GM21367 (cell line): ENCODE results near the gene SETBP1.

ENCODE experiments used
- ATAC-seq: cut with Tn5 transposase; IDR thresholded peaks from one replicate; pipeline ENCODE4 v1.9.1; 2021; ENCODE audit not compliant: unreplicated experiment

SETBP1 gene

GRCh38 chr18:45007531-45007930 is 326.8 kb downstream of the SETBP1 start:
- ATAC-seq: no peak

GRCh38 chr18:45008694-45009413 is 328.2 kb downstream of the SETBP1 start:
- ATAC-seq: no peak

GRCh38 chr18:45009756-45010155 is 329.1 kb downstream of the SETBP1 start:
- no peak for ATAC-seq

DNA sequence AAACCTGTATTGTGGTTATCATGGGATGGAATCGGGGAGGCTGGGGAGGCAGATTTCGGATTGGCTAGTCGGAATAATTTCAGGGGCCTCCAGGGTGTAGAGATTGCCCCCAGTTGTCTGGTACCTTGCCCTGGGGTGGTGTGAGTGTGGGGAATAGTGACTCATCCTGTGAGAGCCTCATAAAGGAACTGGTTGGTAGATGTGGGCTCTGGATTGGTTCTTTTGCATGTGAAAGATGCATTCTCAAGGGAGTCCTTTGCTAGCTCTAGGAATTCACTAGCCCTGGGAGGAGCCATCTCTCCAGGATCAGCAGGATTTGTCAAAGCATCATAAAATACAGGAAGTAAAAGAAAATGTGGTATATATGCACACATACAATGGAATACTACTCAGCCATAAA is 331.6 kb downstream of the SETBP1 start:
- no peak for ATAC-seq

- ATAC-seq: no peak
These were observed 333.4 kb downstream of the SETBP1 start for GRCh38 chr18:45014047-45014501.

DNA sequence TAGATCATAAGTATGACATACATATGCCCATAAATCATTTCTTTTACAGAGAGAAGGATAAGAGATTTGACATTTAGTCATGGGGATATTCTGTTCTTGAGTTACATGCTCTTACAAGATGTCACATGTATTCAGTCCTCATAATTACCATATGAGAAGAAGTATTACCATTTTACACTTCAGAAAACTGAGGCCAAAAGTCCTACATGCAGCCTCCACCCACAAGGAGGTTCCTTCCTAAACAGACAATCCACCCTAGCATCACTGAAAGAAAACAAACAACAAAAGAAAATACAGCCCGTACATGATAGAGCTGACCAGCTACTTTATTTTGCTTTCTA is 335.1 kb downstream of the SETBP1 start:
- no peak for ATAC-seq

- ATAC-seq: no peak
These were observed 338.8 kb downstream of the SETBP1 start for GRCh38 chr18:45019469-45019868.

GRCh38 chr18:45023519-45023918 is 342.8 kb downstream of the SETBP1 start:
- ATAC-seq: no peak

DNA sequence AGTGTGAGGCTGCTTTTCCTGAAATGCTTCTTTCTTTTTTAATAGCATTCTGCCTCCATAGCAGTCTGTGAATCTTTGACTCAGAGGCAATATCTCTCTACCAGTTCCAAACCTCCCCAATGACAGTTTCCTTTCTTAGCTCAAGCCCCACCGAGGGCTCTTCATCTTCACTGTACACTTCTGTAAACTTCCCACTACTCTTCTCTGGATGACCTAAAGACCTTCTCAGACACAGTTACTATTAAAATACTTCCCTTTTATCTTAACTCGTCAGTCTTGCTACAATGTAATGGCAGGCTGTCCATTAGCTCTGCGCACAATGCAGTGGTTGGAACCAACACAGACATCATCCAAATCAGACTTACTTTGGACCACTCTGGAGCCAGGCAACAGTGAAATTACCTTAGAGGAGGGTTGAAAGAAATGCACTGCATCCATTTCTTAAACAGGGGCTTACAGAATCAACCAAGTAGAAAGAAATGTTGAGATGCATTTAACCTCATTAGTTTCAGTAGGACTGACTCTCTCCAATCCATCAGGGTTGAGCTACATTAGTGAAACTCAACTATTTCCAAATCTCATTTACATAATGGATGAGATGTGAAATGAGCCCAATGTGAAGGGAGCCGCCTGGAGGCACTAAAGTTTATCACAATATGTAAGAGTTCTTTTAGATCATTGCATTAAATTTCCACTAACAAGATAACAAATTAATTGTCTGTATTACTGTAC is 343.8 kb downstream of the SETBP1 start:
- no peak for ATAC-seq

DNA sequence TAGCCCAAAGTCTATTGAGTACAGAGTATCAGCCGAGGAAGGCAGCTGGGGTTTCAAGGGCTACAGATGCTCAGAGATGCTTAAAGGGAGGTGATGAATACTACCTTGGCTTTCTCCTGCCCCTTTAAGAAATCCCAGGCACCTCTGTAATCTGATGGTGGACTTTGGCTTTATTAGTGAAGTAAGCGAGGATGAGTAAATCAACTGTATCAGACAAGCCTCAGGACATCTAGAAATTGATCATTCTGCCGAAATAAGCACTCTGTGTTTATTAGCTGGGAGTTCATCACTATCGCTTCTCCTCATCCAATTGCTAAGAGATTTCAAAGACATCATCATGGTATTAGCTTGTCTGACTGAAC is 344.4 kb downstream of the SETBP1 start:
- ATAC-seq: no peak

- ATAC-seq: no peak
These were observed 345.5 kb downstream of the SETBP1 start for GRCh38 chr18:45026162-45026561.

GRCh38 chr18:45034179-45034578 is 353.5 kb downstream of the SETBP1 start:
- ATAC-seq: no peak

DNA sequence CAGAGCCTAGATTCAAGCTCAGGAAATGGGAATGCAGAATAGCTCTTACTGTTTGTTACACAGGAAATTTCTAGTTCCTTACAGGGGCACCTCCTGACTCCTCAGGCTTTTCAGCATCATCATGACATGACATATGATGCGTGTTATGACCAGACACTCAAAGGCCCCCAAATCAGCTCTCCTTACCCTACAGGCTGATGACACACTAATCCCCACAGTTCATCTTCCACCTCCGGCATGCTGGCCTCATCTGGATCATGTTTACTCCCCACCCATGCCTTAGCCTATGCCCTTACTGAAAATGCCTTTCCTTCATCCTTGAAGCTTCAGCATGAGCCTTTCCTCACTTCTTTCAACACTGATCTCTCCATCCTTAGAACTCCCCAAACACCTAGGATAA is 356.9 kb downstream of the SETBP1 start:
- ATAC-seq: no peak

DNA sequence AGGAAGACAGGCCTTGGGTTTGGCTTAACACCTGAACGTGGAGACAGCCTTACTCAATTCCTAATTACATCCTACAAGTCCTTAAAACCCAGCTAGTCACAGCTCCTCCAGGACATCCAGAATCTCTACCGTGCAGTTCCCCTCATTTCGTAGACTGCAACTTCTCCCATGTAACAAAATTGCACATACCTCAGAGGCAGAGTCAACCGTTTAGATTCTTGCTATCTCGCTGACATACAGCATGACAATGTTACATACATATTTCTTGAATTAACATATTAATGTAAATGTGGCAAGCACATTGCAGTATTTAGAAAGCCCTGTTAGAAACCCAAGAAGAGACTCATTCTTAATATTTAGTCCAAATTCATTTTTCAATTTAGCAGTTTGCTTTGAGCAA is 358.7 kb downstream of the SETBP1 start:
- no peak for ATAC-seq

DNA sequence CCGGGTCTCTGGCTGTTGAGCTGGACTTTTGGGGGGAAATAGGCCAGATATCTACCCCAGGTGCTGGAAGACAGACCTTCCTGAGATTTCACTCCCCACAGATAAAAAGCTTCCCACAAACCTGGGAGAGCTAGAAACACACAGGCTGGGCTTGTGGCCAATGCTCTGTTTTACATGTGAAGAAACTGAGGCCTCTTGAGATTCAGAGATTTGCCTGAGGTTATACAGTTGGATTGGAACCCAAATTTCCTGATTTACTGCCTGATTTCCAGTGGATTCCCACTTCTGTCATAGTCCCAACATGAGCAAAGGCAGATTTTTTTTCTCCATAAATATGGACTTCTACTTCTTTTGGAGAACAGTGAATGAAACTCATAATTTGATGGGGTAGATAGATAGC is 360.2 kb downstream of the SETBP1 start:
- ATAC-seq: no peak

- ATAC-seq: no peak
These were observed 364.1 kb downstream of the SETBP1 start for GRCh38 chr18:45044787-45045186.

- no peak for ATAC-seq
These were observed 365.5 kb downstream of the SETBP1 start for GRCh38 chr18:45046228-45046627.

DNA sequence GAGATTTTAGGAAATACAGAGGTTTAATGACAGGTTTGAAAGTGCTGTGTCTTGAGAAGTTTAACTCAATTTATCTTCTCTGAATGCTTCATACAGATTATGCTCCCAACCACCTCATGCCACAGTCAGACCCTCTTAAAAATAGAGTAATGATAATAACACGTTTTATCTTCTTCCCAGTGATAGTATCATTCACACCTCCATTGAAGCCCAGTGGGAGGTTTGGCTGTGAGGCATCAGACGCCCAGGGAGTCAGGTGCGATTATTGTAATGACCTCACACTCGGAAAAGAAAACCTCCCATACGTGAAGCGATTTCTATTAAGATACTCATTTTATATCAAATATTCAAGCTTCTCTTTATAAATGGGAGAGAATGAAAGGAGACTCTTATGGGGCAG is 366.3 kb downstream of the SETBP1 start:
- no peak for ATAC-seq

GRCh38 chr18:45049578-45050319 is 369.1 kb downstream of the SETBP1 start:
- ATAC-seq: no peak

DNA sequence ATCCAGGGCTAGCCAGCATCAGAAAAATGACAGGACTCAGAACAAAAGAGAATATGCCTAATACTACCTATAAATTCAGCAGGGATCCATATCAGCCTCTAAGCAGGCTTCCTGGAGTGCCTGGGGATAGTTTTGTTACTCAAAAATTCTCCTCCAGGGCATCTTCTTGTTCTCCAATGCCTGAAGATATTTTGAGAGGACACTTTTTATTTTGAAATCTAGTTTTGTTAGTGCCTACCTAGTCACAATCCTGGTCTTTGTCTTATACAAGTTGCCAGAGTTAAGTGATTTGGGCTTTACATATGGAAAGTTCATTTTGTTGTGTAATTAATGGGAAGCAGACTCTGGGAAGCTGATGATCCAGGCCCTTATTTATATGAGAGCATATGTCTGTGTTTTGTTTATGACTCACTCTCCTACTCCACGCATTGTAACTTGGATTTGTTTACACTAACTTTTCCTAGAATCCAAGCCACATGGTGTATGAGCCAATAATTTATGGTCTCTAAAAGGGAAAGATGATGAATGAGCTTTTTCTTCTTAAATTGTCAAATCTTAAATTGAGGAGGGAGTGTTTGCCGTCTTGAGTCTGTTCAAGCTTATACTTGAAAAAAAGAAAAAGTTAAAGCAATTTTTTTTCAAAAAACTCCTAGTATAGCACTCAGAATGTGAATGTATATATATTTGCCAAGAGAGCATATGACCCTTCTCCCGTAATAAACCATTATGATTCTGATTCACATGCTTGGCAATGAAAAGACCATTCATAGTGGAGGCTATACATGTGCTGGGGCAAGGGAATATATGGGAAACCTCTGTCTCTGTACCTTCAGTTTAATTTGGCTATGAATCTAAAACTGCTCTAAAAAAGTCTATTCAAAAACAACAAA is 370.3 kb downstream of the SETBP1 start:
- ATAC-seq: no peak

- ATAC-seq: no peak
These were observed 373.9 kb downstream of the SETBP1 start for GRCh38 chr18:45054636-45055035.
